ENCODE data around the gene MTHFD1L.

DNA sequence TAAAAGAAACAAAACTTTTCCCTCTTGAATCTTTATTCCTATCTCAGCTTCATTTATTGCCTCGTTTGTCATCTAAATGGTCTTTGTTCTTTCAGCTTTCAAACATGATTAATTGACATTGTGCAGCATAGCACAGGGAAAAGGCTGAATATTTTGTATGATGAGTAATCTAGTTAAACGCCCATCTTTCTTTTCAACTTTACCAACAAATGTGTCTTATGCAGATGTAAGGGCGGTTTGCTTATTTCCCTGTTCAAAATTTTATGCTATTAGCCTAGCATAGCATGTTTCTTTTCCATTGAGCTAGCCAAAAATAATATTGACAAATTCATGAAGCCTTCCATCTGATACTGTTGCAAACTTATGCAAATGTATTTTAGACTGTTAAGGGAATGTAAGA is 197.8 kb downstream of the MTHFD1L start:
- no peak for TF ChIP-seq POLR2AphosphoS5 (IDR thresholded peaks at IDR 0.05; ENCODE audit: borderline replicate concordance, low read depth, low read length)
- no peak for TF ChIP-seq EZH2 (IDR thresholded peaks at IDR 0.05)
- TF ChIP-seq FOXP2 (optimal IDR thresholded peaks at IDR 0.05; ENCODE audit: control extremely low read depth, extremely low read length, insufficient read depth) = no peak
